ENCODE data around the gene CALML6. TPM values are rescaled to one million over a fixed set of nuclear protein-coding genes. Genes with fewer than 3 reads are reported as not detected.

CALML6 gene
- total RNA-seq, 1 donor from 2014 or later: 0.04 TPM

- Histone ChIP-seq H3K4me3 (ENCODE audit: low read depth, low read length) (no peak overlapping the region), H3K27me3 (ENCODE audit: control insufficient read depth, insufficient read depth, low read length) (peaks cover 8% of the 10 kb centered on the region), H3K36me3 (ENCODE audit: control insufficient read depth, insufficient read depth, low read length) (no peaks in the 10 kb centered on the region)
- TF ChIP-seq CTCF (IDR thresholded peaks at IDR 0.05; ENCODE audit: insufficient read depth, low read length, poor library complexity, severe bottlenecking): no peak
- DNase-seq (ENCODE audit: low read depth): no peak
Measured at GRCh38 chr1:1946540-1946939, 31.5 kb downstream of the CALML6 start.

GRCh38 chr1:1947493-1947892 lies 32.4 kb downstream of the CALML6 start:
- no peak for TF ChIP-seq CTCF (IDR thresholded peaks at IDR 0.05; ENCODE audit: insufficient read depth, low read length, poor library complexity, severe bottlenecking)
- Histone ChIP-seq H3K4me3 (ENCODE audit: low read depth, low read length) (no peak overlapping the region), H3K36me3 (ENCODE audit: control insufficient read depth, insufficient read depth, low read length) (no peaks in the 10 kb centered on the region), H3K27me3 (ENCODE audit: control insufficient read depth, insufficient read depth, low read length) (peaks cover 4% of the 10 kb centered on the region)
- no peak for DNase-seq (ENCODE audit: low read depth)

GRCh38 chr1:1948783-1949182 lies 33.7 kb downstream of the CALML6 start:
- Histone ChIP-seq H3K27me3 (ENCODE audit: control insufficient read depth, insufficient read depth, low read length) (peaks cover 2% of the 10 kb centered on the region), H3K4me3 (ENCODE audit: low read depth, low read length) (no peak overlapping the region), H3K36me3 (ENCODE audit: control insufficient read depth, insufficient read depth, low read length) (no peaks in the 10 kb centered on the region)
- no peak for DNase-seq (ENCODE audit: low read depth)
- no peak for TF ChIP-seq CTCF (IDR thresholded peaks at IDR 0.05; ENCODE audit: insufficient read depth, low read length, poor library complexity, severe bottlenecking)

- TF ChIP-seq CTCF (IDR thresholded peaks at IDR 0.05; ENCODE audit: insufficient read depth, low read length, poor library complexity, severe bottlenecking): no peak
- H3K27me3 ChIP-seq (ENCODE audit: control insufficient read depth, insufficient read depth, low read length): peaks cover 2% of the 10 kb centered on the region
Measured at GRCh38 chr1:1950940-1951339, 35.9 kb downstream of the CALML6 start.

GRCh38 chr1:1954015-1954414 lies 39.0 kb downstream of the CALML6 start:
- Histone ChIP-seq H3K4me3 (ENCODE audit: low read depth, low read length) (no peak overlapping the region), H3K36me3 (ENCODE audit: control insufficient read depth, insufficient read depth, low read length) (no peaks in the 10 kb centered on the region), H3K27me3 (ENCODE audit: control insufficient read depth, insufficient read depth, low read length) (peaks cover 13% of the 10 kb centered on the region)
- no peak for DNase-seq (ENCODE audit: low read depth)
- no peak for TF ChIP-seq CTCF (IDR thresholded peaks at IDR 0.05; ENCODE audit: insufficient read depth, low read length, poor library complexity, severe bottlenecking)

More at GRCh38 chr1:1950940-1951339, 35.9 kb downstream of the CALML6 start:
- DNase-seq (ENCODE audit: low read depth): no peak
- no peak overlapping the region for H3K4me3 ChIP-seq (ENCODE audit: low read depth, low read length)
- no peaks in the 10 kb centered on the region for H3K36me3 ChIP-seq (ENCODE audit: control insufficient read depth, insufficient read depth, low read length)

GRCh38 chr1:1954831-1955441 lies 39.9 kb downstream of the CALML6 start:
- peaks cover 16% of the 10 kb centered on the region for H3K27me3 ChIP-seq (ENCODE audit: control insufficient read depth, insufficient read depth, low read length)
- H3K36me3 ChIP-seq (ENCODE audit: control insufficient read depth, insufficient read depth, low read length): no peaks in the 10 kb centered on the region
- H3K4me3 ChIP-seq (ENCODE audit: low read depth, low read length): no peak overlapping the region
- no peak for TF ChIP-seq CTCF (IDR thresholded peaks at IDR 0.05; ENCODE audit: insufficient read depth, low read length, poor library complexity, severe bottlenecking)
- DNase-seq (ENCODE audit: low read depth): no peak
